Activated T-cell treated with anti-CD3 and anti-CD28 coated beads for 48 hours (primary cell): ENCODE measurements around the gene LAMA1.

Experiments
- DNase-seq: peaks from one replicate; pipeline ENCODE4 v3.0.0-alpha.2; 2020; ENCODE audit warnings: low read depth

LAMA1 gene

GRCh38 chr18:6994056-6994770 is 123.4 kb downstream of the LAMA1 start:
- no peak for DNase-seq

GRCh38 chr18:6992761-6993160 is 124.8 kb downstream of the LAMA1 start:
- no peak for DNase-seq

- DNase-seq = no peak
These were observed 134.2 kb downstream of the LAMA1 start for GRCh38 chr18:6983366-6983765.

- no peak for DNase-seq
These were observed 135.2 kb downstream of the LAMA1 start for GRCh38 chr18:6982398-6982797.

- no peak for DNase-seq
These were observed 137.2 kb downstream of the LAMA1 start for GRCh38 chr18:6980363-6980762.

GRCh38 chr18:6979954-6980353 is 137.6 kb downstream of the LAMA1 start:
- no peak for DNase-seq

GRCh38 chr18:6976935-6977334 is 140.7 kb downstream of the LAMA1 start:
- no peak for DNase-seq

- no peak for DNase-seq
These were observed 142.5 kb downstream of the LAMA1 start for GRCh38 chr18:6975084-6975483.

GRCh38 chr18:6971823-6972478 is 145.6 kb downstream of the LAMA1 start:
- DNase-seq = no peak

GRCh38 chr18:6963452-6964097 is 154.0 kb downstream of the LAMA1 start:
- no peak for DNase-seq

- DNase-seq = no peak
These were observed 154.8 kb downstream of the LAMA1 start for GRCh38 chr18:6962571-6963451.

- DNase-seq = no peak
These were observed 156.3 kb downstream of the LAMA1 start for GRCh38 chr18:6961331-6961730.

GRCh38 chr18:6960656-6961055 is 156.9 kb downstream of the LAMA1 start:
- DNase-seq = no peak

GRCh38 chr18:6960124-6960523 is 157.5 kb downstream of the LAMA1 start:
- DNase-seq = no peak

GRCh38 chr18:6959110-6959509 is 158.5 kb downstream of the LAMA1 start:
- no peak for DNase-seq

GRCh38 chr18:6956999-6957398 is 160.6 kb downstream of the LAMA1 start:
- no peak for DNase-seq

- no peak for DNase-seq
These were observed 161.1 kb downstream of the LAMA1 start for GRCh38 chr18:6956495-6956894.

- no peak for DNase-seq
These were observed 162.3 kb downstream of the LAMA1 start for GRCh38 chr18:6955304-6955703.

GRCh38 chr18:6954501-6954900 is 163.1 kb downstream of the LAMA1 start:
- DNase-seq = no peak

- no peak for DNase-seq
These were observed 166.1 kb downstream of the LAMA1 start for GRCh38 chr18:6951336-6952090.

- DNase-seq = no peak
These were observed 167.0 kb downstream of the LAMA1 start for GRCh38 chr18:6950641-6951040.
